Breast epithelium (tissue), 3 donors: ENCODE results near the gene AQP9.

ENCODE experiments used
- CTCF ChIP-seq, 3 donors: fragments of 450-650 bp; IDR thresholded peaks; one replicate each; pipeline ENCODE4 v1.5.1; 2016 to 2017; ENCODE audit warnings: antibody characterized with exemption in 3 of 3, mild to moderate bottlenecking in 3 of 3, moderate library complexity in 3 of 3
- POLR2A ChIP-seq: fragments of 450-650 bp; IDR thresholded peaks from one replicate; pipeline ENCODE4 v1.6.1; 2016; ENCODE audit warnings: antibody characterized with exemption, mild to moderate bottlenecking, moderate library complexity
- POLR2AphosphoS5 ChIP-seq, 3 donors: sonication (generic); formaldehyde crosslinking; IDR thresholded peaks; one replicate each; pipeline ENCODE4 v1.6.1; 2017; ENCODE audit warnings: antibody characterized with exemption in 3 of 3

DNA sequence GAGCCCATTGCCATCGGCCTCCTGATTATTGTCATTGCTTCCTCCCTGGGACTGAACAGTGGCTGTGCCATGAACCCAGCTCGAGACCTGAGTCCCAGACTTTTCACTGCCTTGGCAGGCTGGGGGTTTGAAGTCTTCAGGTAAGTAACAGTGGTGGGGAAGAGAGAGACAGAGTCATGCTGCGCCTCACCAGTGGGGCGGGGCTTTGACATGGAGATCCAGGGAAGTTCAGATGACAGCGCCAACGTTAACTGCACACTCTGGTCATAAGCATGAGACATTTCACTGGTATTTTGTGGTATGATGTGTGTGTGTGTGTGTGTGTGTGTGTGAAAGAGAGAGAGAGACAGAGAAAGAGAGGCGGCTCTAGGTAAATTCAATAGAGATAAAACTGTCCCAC lies 41.0 kb downstream of the AQP9 start:
- no peak for TF ChIP-seq POLR2AphosphoS5 (IDR thresholded peaks at IDR 0.05)
- TF ChIP-seq CTCF (IDR thresholded peaks at IDR 0.05): no peak
- no peak for TF ChIP-seq POLR2A
